ENCODE measurements around the gene BRIP1.
"Not testable (repeated sequence)": the region's sequence is repeated elsewhere in the genome, so short reads cannot be mapped to it uniquely, and the experiment has no call there.

DNA sequence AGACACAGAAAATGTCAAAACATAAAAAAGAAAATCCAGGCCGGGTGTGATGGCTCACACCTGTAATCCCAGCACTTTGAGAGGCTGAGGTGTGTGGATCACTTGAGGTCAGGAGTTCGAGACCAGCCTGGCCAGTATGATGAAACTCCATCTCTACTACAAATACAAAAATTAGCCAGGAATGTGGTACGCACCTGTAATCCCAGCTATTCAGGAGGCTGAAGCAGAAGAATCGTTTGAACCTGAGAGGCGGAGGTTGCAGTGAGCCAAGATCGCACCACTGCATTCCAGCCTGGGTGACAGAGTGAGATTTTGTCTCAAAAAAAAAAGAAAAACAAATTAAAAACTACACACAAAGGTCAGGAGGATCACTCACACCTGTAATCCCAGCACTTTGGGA, 24.4 kb upstream of the BRIP1 start:
- TF ChIP-seq EP300 (IDR thresholded peaks at IDR 0.05); CEBPB (IDR thresholded peaks at IDR 0.05); RAD21 (conservative IDR thresholded peaks at IDR 0.05 in 1 of 2, IDR thresholded peaks at IDR 0.05 in 1 of 2); NR3C1 (IDR thresholded peaks at IDR 0.05); ESRRA (IDR thresholded peaks at IDR 0.05; ENCODE audit: borderline replicate concordance, low read length); POLR2A (IDR thresholded peaks at IDR 0.05; ENCODE audit: low read length): not testable (repeated sequence)
- TF ChIP-seq, protein P1, sequence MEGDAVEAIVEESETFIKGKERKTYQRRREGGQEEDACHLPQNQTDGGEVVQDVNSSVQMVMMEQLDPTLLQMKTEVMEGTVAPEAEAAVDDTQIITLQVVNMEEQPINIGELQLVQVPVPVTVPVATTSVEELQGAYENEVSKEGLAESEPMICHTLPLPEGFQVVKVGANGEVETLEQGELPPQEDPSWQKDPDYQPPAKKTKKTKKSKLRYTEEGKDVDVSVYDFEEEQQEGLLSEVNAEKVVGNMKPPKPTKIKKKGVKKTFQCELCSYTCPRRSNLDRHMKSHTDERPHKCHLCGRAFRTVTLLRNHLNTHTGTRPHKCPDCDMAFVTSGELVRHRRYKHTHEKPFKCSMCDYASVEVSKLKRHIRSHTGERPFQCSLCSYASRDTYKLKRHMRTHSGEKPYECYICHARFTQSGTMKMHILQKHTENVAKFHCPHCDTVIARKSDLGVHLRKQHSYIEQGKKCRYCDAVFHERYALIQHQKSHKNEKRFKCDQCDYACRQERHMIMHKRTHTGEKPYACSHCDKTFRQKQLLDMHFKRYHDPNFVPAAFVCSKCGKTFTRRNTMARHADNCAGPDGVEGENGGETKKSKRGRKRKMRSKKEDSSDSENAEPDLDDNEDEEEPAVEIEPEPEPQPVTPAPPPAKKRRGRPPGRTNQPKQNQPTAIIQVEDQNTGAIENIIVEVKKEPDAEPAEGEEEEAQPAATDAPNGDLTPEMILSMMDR (IDR thresholded peaks at IDR 0.05): not testable (repeated sequence)
- TF ChIP-seq, protein P2, sequence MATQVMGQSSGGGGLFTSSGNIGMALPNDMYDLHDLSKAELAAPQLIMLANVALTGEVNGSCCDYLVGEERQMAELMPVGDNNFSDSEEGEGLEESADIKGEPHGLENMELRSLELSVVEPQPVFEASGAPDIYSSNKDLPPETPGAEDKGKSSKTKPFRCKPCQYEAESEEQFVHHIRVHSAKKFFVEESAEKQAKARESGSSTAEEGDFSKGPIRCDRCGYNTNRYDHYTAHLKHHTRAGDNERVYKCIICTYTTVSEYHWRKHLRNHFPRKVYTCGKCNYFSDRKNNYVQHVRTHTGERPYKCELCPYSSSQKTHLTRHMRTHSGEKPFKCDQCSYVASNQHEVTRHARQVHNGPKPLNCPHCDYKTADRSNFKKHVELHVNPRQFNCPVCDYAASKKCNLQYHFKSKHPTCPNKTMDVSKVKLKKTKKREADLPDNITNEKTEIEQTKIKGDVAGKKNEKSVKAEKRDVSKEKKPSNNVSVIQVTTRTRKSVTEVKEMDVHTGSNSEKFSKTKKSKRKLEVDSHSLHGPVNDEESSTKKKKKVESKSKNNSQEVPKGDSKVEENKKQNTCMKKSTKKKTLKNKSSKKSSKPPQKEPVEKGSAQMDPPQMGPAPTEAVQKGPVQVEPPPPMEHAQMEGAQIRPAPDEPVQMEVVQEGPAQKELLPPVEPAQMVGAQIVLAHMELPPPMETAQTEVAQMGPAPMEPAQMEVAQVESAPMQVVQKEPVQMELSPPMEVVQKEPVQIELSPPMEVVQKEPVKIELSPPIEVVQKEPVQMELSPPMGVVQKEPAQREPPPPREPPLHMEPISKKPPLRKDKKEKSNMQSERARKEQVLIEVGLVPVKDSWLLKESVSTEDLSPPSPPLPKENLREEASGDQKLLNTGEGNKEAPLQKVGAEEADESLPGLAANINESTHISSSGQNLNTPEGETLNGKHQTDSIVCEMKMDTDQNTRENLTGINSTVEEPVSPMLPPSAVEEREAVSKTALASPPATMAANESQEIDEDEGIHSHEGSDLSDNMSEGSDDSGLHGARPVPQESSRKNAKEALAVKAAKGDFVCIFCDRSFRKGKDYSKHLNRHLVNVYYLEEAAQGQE (IDR thresholded peaks at IDR 0.05): not testable (repeated sequence)
